GM06990 (cell line): ENCODE data around the gene RABL2B.
"Not testable (repeated sequence)": the region's sequence is repeated elsewhere in the genome, so short reads cannot be mapped to it uniquely, and the experiment has no call there.

Experiments
- DNase-seq: peaks from one replicate; pipeline ENCODE4 v3.0.0-alpha.2; 2011; ENCODE audit not compliant: insufficient read length; ENCODE audit errors: extremely low read depth
- H3K27me3 ChIP-seq: replicated peaks from 2 replicates; pipeline ENCODE4 v1.6.0; 2011; ENCODE audit warnings: low read length; ENCODE audit not compliant: control insufficient read depth, insufficient read depth
- H3K36me3 ChIP-seq: 2 replicates; pipeline ENCODE4 v1.5.1; 2011; ENCODE audit warnings: low read length; ENCODE audit not compliant: control insufficient read depth, insufficient read depth
- H3K4me3 ChIP-seq: replicated peaks from 2 replicates; pipeline ENCODE4 v1.5.1; 2011; ENCODE audit warnings: low read depth, mild to moderate bottlenecking, control low read depth, low read length
- TF ChIP-seq, protein P1 (sequence below): IDR thresholded peaks from 2 replicates; pipeline ENCODE4 v1.5.1; 2011; ENCODE audit warnings: low read length, control low read depth, mild to moderate bottlenecking, inconsistent platforms; ENCODE audit not compliant: insufficient read depth, poor library complexity, severe bottlenecking

Gene RABL2B

DNA sequence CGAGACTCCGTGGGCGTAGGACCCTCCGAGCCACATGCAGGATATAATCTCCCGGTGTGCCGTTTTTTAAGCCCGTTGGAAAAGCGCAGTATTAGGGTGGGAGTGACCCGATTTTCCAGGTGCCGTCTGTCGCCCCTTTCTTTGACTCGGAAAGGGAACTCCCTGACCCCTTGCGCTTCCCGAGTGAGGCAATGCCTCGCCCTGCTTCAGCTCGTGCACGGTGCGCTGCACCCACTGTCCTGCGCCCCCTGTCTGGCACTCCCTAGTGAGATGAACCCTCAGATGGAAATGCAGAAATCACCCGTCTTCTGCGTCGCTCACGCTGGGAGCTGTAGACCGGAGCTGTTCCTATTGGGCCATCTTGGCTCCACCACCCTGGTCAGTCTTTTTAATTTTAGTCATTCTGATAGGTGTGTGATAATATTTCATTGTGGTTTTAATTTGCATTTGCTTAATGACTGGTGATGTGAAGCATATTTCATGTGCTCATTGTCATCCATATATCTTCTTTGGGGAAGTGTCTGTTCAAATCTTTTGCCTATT is 26.4 kb downstream of the RABL2B start:
- TF ChIP-seq, protein P1, sequence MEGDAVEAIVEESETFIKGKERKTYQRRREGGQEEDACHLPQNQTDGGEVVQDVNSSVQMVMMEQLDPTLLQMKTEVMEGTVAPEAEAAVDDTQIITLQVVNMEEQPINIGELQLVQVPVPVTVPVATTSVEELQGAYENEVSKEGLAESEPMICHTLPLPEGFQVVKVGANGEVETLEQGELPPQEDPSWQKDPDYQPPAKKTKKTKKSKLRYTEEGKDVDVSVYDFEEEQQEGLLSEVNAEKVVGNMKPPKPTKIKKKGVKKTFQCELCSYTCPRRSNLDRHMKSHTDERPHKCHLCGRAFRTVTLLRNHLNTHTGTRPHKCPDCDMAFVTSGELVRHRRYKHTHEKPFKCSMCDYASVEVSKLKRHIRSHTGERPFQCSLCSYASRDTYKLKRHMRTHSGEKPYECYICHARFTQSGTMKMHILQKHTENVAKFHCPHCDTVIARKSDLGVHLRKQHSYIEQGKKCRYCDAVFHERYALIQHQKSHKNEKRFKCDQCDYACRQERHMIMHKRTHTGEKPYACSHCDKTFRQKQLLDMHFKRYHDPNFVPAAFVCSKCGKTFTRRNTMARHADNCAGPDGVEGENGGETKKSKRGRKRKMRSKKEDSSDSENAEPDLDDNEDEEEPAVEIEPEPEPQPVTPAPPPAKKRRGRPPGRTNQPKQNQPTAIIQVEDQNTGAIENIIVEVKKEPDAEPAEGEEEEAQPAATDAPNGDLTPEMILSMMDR = peak; percentile 30
- H3K36me3 ChIP-seq, DNase-seq, H3K27me3 ChIP-seq: not testable (repeated sequence)
- peak overlapping the region; percentile 1; the same call in 1 of the 2 replicates for H3K4me3 ChIP-seq

DNA sequence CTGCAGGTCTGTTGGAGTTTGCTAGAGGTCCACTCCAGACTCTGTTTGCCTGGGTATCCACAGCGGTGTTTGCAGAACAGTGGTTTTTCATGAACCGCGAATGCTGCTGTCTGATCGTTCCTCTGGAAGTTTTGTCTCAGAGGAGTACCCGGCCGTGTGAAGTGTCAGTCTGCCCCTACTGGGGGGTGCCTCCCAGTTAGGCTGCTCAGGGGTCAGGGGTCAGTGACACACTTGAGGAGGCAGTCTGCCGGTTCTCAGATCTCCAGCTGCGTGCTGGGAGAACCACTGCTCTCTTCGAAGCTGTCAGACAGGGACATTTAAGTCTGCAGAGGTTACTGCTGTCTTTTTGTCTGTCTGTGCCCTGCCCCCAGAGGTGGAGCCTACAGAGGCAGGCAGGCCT is 27.0 kb downstream of the RABL2B start:
- H3K36me3 ChIP-seq, H3K4me3 ChIP-seq, DNase-seq, H3K27me3 ChIP-seq: not testable (repeated sequence)

DNA sequence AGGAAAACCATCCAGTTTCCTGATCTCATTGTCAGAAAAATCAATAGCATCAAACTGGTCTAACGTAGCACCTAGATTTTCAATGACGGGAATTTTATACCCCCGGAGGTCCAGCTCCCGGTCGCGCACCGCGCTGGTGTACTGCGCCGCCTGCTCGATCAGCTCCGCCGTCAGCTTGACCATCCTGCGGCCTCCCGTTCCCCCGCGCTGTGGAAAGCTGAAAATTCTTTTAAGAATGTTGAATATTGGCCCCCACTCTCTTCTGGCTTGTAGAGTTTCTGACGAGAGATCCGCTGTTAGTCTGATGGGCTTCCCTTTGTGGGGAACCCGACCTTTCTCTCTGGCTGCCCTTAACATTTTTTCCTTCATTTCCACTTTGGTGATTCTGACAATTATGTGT is 28.2 kb downstream of the RABL2B start:
- H3K4me3 ChIP-seq, H3K36me3 ChIP-seq, DNase-seq, H3K27me3 ChIP-seq: not testable (repeated sequence)

DNA sequence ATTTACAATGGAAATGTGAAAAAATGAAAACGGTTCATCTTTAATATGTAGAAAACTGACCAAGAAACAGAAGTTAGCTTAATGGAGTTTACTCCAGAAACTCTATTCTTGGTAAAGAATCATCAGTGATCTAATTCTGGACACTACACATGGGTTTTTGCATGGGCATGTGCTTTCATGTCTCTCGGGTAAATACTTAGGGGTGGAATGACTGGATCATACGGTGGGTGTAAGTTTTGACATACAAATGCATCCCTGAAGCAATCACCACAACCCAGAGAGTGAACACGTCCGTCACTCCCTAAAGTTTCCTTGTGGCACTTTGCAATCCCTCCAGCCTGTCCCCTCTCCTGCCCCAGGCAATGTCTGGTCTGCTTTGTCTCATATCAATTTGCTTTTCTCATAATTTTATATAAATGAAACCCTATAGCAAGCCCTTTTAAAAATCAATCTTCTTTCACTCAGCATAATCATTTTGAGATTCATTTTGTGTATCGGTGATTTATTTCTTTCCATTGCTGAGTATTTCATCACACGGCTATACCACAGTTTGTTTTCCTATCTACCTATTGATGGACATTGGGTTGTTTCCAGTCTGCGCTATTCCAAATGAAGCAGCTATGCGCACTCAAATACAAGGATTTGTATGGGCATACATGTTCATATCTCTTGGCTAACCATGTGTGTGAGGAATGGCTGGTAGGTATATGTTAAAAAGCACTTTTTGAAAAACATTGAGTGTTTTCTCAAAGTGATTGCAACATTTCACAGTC is 33.9 kb downstream of the RABL2B start:
- H3K4me3 ChIP-seq, H3K27me3 ChIP-seq, H3K36me3 ChIP-seq, DNase-seq: not testable (repeated sequence)

DNA sequence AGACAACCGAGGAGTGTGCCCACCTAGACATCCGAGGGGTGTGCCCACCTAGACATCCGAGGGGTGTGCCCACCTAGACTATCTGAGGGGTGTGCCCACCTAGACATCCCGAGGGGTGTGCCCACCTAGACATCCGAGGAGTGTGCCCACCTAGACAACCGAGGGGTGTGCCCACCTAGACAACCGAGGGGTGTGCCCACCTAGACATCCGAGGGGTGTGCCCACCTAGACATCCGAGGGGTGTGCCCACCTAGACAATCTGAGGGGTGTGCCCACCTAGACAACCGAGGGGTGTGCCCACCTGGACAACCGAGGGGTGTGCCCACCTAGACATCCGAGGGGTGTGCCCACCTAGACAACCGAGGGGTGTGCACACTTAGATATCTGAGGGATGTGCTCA is 34.8 kb downstream of the RABL2B start:
- H3K4me3 ChIP-seq, DNase-seq, H3K27me3 ChIP-seq, H3K36me3 ChIP-seq: not testable (repeated sequence)

DNA sequence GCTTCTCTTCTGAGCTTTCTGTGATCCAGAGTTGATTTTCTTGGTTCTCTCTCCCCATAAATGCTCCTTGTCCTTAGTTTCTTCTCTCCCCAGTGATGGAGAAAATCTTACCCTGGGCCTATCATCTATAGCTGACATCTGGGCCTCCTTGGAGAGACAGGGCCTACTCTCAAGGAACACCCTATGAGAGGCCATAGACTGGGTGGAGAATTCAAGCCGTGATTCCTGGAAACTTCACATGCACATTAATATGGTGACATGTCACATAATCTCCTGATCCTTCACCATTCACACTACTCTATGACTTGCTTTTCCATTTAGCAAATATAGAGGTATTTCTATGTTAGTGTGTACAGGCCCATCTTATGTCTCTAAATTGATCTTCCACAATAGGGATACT is 35.9 kb downstream of the RABL2B start:
- H3K4me3 ChIP-seq, H3K36me3 ChIP-seq, DNase-seq, H3K27me3 ChIP-seq: not testable (repeated sequence)

DNA sequence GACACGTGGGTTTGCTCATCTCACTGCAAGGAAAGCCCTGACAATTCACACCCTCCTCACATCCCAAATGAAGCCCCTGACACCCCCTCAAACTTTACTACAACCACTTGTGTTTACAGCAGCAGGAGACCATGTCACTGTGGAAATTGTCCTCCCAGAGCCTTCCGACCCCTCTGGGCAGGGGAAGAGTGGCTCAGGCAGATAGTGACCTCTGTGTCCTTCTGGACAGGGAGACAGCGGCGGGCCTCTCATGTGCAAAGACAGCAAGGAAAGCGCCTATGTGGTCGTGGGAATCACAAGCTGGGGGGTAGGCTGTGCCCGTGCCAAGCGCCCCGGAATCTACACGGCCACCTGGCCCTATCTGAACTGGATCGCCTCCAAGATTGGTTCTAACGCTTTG is 39.0 kb downstream of the RABL2B start:
- not testable (repeated sequence) for H3K4me3 ChIP-seq, H3K36me3 ChIP-seq, H3K27me3 ChIP-seq, DNase-seq

DNA sequence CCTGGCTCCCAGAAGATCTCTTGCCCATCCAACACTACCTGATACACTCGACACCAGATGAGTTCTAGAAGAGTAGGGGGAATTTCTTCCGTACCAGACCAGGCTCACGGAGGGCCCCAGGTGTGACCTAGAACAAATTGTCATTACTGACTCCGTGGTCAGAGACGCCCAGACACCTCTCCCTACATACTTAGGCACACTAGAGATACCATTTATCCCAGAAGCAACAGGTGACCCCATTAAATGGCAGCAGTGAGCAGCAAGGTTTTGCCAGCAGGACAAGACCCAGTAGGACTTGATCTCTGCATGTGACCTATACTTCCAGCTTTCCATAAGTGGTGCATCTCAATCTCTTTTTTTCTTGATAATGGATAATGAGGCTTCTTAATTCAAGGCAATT is 42.7 kb downstream of the RABL2B start:
- DNase-seq, H3K36me3 ChIP-seq, H3K4me3 ChIP-seq, H3K27me3 ChIP-seq: not testable (repeated sequence)

DNA sequence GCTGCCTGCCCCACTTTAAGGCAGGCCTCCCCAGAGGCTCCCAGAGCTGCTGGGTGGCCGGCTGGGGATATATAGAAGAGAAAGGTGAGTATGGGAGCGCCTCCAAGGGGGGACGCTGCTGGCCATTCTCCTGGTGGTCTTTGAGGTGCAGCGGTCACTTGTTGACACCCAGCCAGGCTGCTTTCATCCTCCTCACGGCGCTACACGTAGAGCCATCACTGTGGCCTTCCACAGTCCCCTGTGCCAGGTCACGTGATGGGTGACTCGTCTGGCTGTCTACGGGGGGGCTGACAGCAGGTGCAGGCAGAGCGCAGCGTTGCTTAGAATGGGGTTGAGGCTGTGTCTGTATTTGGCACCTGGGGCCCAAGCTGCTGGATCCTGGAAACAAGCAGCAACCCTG is 43.5 kb downstream of the RABL2B start:
- H3K4me3 ChIP-seq = no peak overlapping the region
- DNase-seq = no peak
- H3K36me3 ChIP-seq = no peaks in the 10 kb centered on the region
- no peaks in the 10 kb centered on the region; the same call in 1 of the 2 replicates for H3K27me3 ChIP-seq
- TF ChIP-seq, protein P1 = no peak
